KOPT-K1 (cell line): ENCODE results near the gene PHYHIPL.
"Not testable (repeated sequence)": the region's sequence is repeated elsewhere in the genome, so short reads cannot be mapped to it uniquely, and the experiment has no call there.

Experiments used
- H3K27ac ChIP-seq: fragments of 200-600 bp; sonication (generic); 2 replicates; pipeline ENCODE4 v1.5.1; 2016; ENCODE audit warnings: antibody characterized with exemption, mild to moderate bottlenecking, low read depth, low read length; ENCODE audit not compliant: poor library complexity, severe bottlenecking
- H3K36me3 ChIP-seq: fragments of 200-600 bp; sonication (generic); 2 replicates; pipeline ENCODE4 v1.5.1; 2017; ENCODE audit warnings: antibody characterized with exemption, mild to moderate bottlenecking, low read length, moderate library complexity; ENCODE audit not compliant: insufficient read depth
- H3K9me3 ChIP-seq: fragments of 200-600 bp; sonication (generic); 2 replicates; pipeline ENCODE4 v1.5.1; 2017; ENCODE audit warnings: antibody characterized with exemption, low read length, mild to moderate bottlenecking; ENCODE audit not compliant: insufficient read depth, poor library complexity, severe bottlenecking

The PHYHIPL gene

DNA sequence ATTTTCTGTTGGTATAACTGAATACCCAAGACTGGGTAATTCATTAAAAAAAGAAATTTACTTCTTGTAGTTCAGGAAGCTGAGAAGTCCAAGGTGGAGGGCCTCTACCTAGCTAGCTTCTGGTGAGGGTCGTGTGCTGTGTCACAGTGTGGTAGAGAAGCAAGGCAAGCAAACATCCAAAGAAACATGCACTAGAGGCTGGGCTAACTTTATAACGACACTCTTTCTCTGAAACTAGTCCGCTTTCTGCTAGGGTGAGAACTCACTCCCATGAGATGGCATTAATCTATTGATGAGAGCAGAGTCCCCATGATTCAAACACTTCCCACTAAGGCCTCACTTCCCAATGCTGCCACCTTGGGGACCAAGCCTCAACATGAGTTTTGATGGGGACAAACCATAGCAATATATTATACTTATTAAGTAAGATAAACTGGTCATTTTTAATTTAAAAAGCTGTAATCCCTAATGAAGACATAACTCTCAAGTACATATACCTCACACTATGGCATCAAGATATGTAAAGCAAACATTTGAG is 50.8 kb downstream of the PHYHIPL start:
- no peaks in the 10 kb centered on the region for H3K9me3 ChIP-seq
- no peak overlapping the region for H3K27ac ChIP-seq
- no peaks in the 10 kb centered on the region for H3K36me3 ChIP-seq

- Histone ChIP-seq H3K36me3 (no peaks in the 10 kb centered on the region), H3K9me3 (no peaks in the 10 kb centered on the region), H3K27ac (no peak overlapping the region)
These were observed 53.0 kb downstream of the PHYHIPL start for GRCh38 chr10:59229441-59229840.

DNA sequence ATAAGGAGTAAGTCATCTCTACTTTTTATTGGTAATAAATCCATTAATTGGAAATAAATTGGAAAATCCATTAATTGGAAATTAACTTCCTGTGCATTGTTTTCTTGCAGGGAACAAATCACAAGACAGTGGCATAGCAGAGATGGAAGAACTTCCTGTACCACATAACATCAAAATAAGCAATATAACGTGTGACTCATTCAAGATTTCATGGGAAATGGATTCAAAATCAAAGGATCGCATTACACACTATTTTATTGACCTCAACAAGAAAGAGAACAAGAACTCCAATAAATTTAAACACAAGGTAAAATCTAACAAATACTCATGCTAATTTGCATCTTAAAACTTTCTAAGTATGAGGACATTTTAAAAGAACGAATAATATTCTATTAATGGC is 57.8 kb downstream of the PHYHIPL start:
- no peaks in the 10 kb centered on the region for H3K36me3 ChIP-seq
- H3K9me3 ChIP-seq: no peaks in the 10 kb centered on the region
- H3K27ac ChIP-seq: no peak overlapping the region

- H3K27ac ChIP-seq: no peak overlapping the region
- H3K9me3 ChIP-seq: no peaks in the 10 kb centered on the region
- H3K36me3 ChIP-seq: no peaks in the 10 kb centered on the region
These were observed 58.5 kb downstream of the PHYHIPL start for GRCh38 chr10:59234816-59235429.

DNA sequence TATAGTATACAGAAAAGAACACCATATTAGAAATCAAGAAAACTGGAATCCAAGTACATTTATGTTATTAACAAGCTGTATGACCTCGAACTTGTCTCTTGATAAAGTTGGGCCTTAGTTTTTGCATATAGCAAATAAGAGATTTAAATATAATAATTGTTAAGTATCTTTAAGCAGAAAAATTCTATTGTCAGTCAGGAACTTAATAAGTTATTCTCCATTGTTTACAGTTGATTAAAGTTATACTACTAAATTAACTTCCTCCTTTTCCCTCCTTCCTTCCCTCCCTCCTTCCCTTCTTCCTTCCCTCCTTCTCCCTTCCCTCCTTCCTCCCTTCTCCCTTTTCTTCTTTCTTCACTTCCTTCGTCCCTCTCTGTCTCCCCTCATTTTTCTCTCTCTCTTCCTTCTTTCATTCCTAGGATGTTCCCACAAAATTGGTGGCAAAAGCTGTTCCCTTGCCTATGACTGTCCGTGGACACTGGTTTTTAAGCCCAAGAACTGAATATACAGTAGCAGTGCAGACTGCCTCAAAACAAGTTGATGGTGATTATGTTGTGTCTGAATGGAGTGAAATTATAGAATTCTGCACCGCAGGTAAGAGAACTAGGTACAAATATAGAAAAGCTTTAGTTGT is 59.7 kb downstream of the PHYHIPL start:
- Histone ChIP-seq H3K9me3 (no peaks in the 10 kb centered on the region), H3K27ac (no peak overlapping the region), H3K36me3 (no peaks in the 10 kb centered on the region)

- H3K27ac ChIP-seq: no peak overlapping the region
- H3K9me3 ChIP-seq: no peaks in the 10 kb centered on the region
- H3K36me3 ChIP-seq: no peaks in the 10 kb centered on the region
These were observed 61.3 kb downstream of the PHYHIPL start for GRCh38 chr10:59237775-59238174.

DNA sequence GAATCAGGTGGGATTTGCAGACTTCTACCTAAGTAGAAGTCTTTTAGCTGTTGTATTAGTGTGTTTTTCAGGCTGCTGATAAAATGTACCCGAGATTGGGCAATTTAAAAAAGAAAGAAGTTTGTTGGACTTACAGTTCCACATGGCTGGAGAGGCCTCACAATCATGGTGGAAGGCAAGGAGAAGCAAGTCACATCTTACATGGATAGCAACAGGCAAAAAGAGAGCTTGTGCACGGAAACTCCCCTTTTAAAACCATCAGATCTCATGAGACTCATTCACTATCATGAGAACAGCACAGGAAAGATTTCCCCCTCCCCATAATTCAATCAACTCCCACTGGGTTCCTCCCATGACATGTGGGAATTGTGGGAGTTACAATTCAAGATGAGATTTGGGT is 62.7 kb downstream of the PHYHIPL start:
- H3K36me3 ChIP-seq, H3K9me3 ChIP-seq: not testable (repeated sequence)

DNA sequence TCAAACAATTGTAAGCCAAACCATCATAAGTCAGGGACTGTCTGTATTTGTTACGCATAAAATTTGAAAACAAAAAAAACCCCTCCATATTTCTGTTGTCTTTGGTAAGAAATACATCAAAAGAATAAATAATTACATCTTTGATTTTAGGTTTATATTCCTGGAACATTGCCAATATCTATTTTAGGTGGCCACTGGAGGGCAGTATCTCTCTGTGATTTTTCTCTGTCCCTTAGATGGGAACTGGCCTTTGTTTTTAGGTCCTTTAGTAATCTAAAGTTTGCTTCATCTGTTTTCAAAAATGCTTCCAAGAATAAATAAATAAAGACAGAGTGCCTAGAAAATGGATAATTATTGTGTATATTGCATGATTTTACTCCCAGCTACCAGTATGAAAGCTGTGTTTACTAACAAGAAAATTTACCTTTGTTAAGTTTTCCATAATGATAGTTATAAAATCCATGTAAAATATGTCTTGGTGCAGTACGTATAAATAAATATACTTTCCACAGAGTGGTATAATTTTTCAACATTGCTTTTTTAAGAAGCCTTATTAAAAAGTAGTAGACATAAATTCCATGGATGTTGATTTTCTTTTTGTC is 64.2 kb downstream of the PHYHIPL start:
- Histone ChIP-seq H3K27ac (no peak overlapping the region), H3K36me3 (no peaks in the 10 kb centered on the region), H3K9me3 (no peaks in the 10 kb centered on the region)

More for the DNA sequence above, 62.7 kb downstream of the PHYHIPL start:
- H3K27ac ChIP-seq: not testable (repeated sequence)

GRCh38 chr10:59242057-59242456 is 65.6 kb downstream of the PHYHIPL start:
- no peaks in the 10 kb centered on the region for H3K36me3 ChIP-seq

GRCh38 chr10:59242991-59243390 is 66.5 kb downstream of the PHYHIPL start:
- Histone ChIP-seq H3K9me3 (no peaks in the 10 kb centered on the region), H3K36me3 (no peaks in the 10 kb centered on the region), H3K27ac (no peak overlapping the region)

More at GRCh38 chr10:59242057-59242456, 65.6 kb downstream of the PHYHIPL start:
- Histone ChIP-seq H3K27ac (no peak overlapping the region), H3K9me3 (no peaks in the 10 kb centered on the region)

GRCh38 chr10:59243611-59244195 is 67.3 kb downstream of the PHYHIPL start:
- Histone ChIP-seq H3K27ac (no peak overlapping the region), H3K36me3 (no peaks in the 10 kb centered on the region), H3K9me3 (no peaks in the 10 kb centered on the region)

DNA sequence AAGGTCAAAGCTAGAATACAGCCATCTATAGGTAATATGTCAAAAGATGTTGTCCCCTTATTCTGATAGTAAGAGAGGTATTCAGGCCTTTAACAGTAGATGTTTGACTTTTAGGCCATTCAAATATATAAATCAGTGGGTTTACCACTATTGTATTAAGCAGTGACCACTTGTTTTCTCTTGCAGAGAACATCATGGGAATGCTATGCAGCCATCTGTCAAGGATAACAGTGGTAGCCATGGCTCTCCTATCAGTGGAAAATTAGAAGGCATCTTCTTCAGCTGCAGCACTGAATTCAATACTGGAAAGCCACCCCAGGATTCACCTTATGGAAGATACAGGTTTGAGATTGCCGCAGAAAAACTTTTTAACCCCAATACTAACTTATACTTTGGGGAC is 68.4 kb downstream of the PHYHIPL start:
- no peaks in the 10 kb centered on the region for H3K36me3 ChIP-seq
- H3K9me3 ChIP-seq: no peaks in the 10 kb centered on the region
- H3K27ac ChIP-seq: no peak overlapping the region

DNA sequence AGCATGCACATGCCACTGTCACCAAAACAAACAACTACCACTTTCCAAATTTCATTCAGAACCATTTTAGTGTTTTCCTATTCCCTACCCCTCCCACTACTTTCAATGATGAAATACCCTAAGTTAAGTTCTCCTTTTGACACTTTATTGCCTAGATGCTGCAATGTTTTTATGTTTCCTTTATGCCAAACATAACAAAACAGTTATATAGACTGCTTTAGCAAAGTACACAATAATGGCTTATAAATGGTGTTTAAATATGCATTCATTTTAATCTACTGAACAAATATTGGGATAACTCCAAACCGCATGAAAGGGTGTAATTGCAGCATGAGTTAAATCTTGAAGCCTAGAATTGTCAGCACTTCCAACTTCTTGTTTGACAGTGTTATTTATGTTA is 69.2 kb downstream of the PHYHIPL start:
- no peaks in the 10 kb centered on the region for H3K9me3 ChIP-seq
- no peak overlapping the region for H3K27ac ChIP-seq
- H3K36me3 ChIP-seq: no peaks in the 10 kb centered on the region

GRCh38 chr10:59252491-59252890 is 76.0 kb downstream of the PHYHIPL start:
- no peaks in the 10 kb centered on the region for H3K36me3 ChIP-seq

GRCh38 chr10:59255463-59255862 is 79.0 kb downstream of the PHYHIPL start:
- no peaks in the 10 kb centered on the region for H3K9me3 ChIP-seq
- H3K27ac ChIP-seq: no peak overlapping the region
- no peaks in the 10 kb centered on the region for H3K36me3 ChIP-seq

More at GRCh38 chr10:59252491-59252890, 76.0 kb downstream of the PHYHIPL start:
- Histone ChIP-seq H3K27ac (no peak overlapping the region), H3K9me3 (no peaks in the 10 kb centered on the region)
